ENCODE measurements around the gene ASPA.

DNA sequence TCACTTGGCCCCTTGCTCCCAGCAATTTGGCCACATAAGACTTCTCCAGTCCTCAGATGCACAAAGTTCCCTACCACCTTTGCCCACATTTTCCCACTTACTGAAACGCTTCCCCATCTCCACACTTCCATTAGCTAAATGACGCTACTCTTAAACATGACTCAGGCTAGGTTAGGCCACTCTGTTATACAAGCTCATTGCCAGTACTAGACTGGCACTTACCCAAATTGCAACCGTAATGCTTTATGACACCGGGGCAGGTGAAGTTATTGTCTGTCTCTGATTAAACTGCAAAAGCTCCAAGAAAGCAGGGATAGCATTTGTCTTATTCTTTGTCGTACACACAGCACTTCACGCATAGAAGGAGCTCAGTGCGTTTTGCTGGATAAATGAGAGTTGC, 29.2 kb downstream of the ASPA start:
- TF ChIP-seq, protein P1, sequence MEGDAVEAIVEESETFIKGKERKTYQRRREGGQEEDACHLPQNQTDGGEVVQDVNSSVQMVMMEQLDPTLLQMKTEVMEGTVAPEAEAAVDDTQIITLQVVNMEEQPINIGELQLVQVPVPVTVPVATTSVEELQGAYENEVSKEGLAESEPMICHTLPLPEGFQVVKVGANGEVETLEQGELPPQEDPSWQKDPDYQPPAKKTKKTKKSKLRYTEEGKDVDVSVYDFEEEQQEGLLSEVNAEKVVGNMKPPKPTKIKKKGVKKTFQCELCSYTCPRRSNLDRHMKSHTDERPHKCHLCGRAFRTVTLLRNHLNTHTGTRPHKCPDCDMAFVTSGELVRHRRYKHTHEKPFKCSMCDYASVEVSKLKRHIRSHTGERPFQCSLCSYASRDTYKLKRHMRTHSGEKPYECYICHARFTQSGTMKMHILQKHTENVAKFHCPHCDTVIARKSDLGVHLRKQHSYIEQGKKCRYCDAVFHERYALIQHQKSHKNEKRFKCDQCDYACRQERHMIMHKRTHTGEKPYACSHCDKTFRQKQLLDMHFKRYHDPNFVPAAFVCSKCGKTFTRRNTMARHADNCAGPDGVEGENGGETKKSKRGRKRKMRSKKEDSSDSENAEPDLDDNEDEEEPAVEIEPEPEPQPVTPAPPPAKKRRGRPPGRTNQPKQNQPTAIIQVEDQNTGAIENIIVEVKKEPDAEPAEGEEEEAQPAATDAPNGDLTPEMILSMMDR (optimal IDR thresholded peaks at IDR 0.05 in 1 of 3, IDR thresholded peaks at IDR 0.05 in 1 of 3, conservative IDR thresholded peaks at IDR 0.05 in 1 of 3; ENCODE audit: extremely low read depth in 1 of 3, insufficient read depth in 2 of 3, low read length in 3 of 3) = no peak
- no peak for TF ChIP-seq EZH2 (IDR thresholded peaks at IDR 0.05; ENCODE audit: low read length)
